Neural cell (in vitro differentiated cells): ENCODE data around the gene ABCA2. TPM values are rescaled to one million over a fixed set of nuclear protein-coding genes. Genes with fewer than 3 reads are reported as not detected.
"Not testable (repeated sequence)": the region's sequence is repeated elsewhere in the genome, so short reads cannot be mapped to it uniquely, and the experiment has no call there.

ENCODE experiments used
- H2AFZ ChIP-seq: fragments of 200-600, 300-800 bp; sonication (generic), shearing (Covaris generic); 2 replicates; pipeline ENCODE4 v1.6.0; 2014; ENCODE audit warnings: low read depth, mild to moderate bottlenecking, antibody characterized with exemption, low read length, moderate library complexity
- H3F3A ChIP-seq: fragments of 200-600 bp; shearing (Covaris generic); 2 replicates; pipeline ENCODE4 v1.6.1; 2016; ENCODE audit warnings: mild to moderate bottlenecking, moderate library complexity, mixed read lengths, antibody characterized with exemption, low read length; ENCODE audit not compliant: insufficient read depth, poor library complexity, severe bottlenecking
- H3K27ac ChIP-seq: fragments of 200-600, 300-800 bp; sonication (generic), shearing (Covaris generic); 2 replicates; pipeline ENCODE4 v1.5.1; 2014; ENCODE audit warnings: mild to moderate bottlenecking, low read length, moderate library complexity
- H3K27me3 ChIP-seq: fragments of 300-800, 200-600 bp; sonication (generic), shearing (Covaris generic); 2 replicates; pipeline ENCODE4 v1.6.0; 2014; ENCODE audit warnings: mild to moderate bottlenecking, low read depth, low read length, moderate library complexity; ENCODE audit not compliant: insufficient read depth
- H3K36me3 ChIP-seq: fragments of 300-800, 200-600 bp; sonication (generic), shearing (Covaris generic); 2 replicates; pipeline ENCODE4 v1.5.1; 2014; ENCODE audit warnings: mild to moderate bottlenecking, antibody characterized with exemption, low read length, moderate library complexity; ENCODE audit not compliant: insufficient read depth
- H3K4me2 ChIP-seq: fragments of 300-800, 200-600 bp; sonication (generic), shearing (Covaris generic); 2 replicates; pipeline ENCODE4 v1.6.0; 2014; ENCODE audit warnings: mild to moderate bottlenecking, low read length
- H3K4me3 ChIP-seq: fragments of 300-800, 200-600 bp; sonication (generic), shearing (Covaris generic); 2 replicates; pipeline ENCODE4 v1.5.1; 2014; ENCODE audit warnings: mild to moderate bottlenecking, low read length, moderate library complexity
- H3K79me2 ChIP-seq: fragments of 200-600 bp; shearing (Covaris generic); replicated peaks from 2 replicates; pipeline ENCODE4 v1.6.0; 2014; ENCODE audit warnings: mild to moderate bottlenecking, low read length, moderate library complexity; ENCODE audit not compliant: insufficient read depth
- H3K9ac ChIP-seq: fragments of 300-800, 200-600 bp; sonication (generic), shearing (Covaris generic); 2 replicates; pipeline ENCODE4 v1.6.1; 2016; ENCODE audit warnings: mild to moderate bottlenecking, low read length, mixed read lengths
- H3K9me2 ChIP-seq: fragments of 200-600 bp; shearing (Covaris generic); 2 replicates; pipeline ENCODE4 v1.6.1; 2016; ENCODE audit warnings: mild to moderate bottlenecking, low read length, mixed read lengths; ENCODE audit not compliant: insufficient read depth
- H3K9me3 ChIP-seq: fragments of 200-600, 300-800 bp; sonication (generic), shearing (Covaris generic); 2 replicates; pipeline ENCODE4 v1.6.1; 2016; ENCODE audit warnings: mild to moderate bottlenecking, mixed run types, low read length, moderate library complexity, mixed read lengths
- H4K20me1 ChIP-seq: fragments of 200-600 bp; shearing (Covaris generic); 2 replicates; pipeline ENCODE4 v1.6.1; 2016; ENCODE audit warnings: mild to moderate bottlenecking, mixed run types; ENCODE audit not compliant: insufficient read depth
- CTCF ChIP-seq: fragments of 450-650 bp; IDR thresholded peaks from 2 replicates; pipeline ENCODE4 v1.5.1; 2014; ENCODE audit warnings: antibody characterized with exemption, mild to moderate bottlenecking, moderate library complexity; ENCODE audit not compliant: poor library complexity, severe bottlenecking
- EP300 ChIP-seq: fragments of 450-650 bp; conservative IDR thresholded peaks from 2 replicates; pipeline ENCODE4 v1.6.1; 2014; ENCODE audit warnings: antibody characterized with exemption, mild to moderate bottlenecking, moderate library complexity; ENCODE audit not compliant: poor library complexity, severe bottlenecking
- EZH2 ChIP-seq: fragments of 200-600, 300-800 bp; shearing (Covaris generic), sonication (generic); IDR thresholded peaks from 2 replicates; pipeline ENCODE4 v1.6.1; 2014; ENCODE audit warnings: antibody characterized with exemption, low read length, borderline replicate concordance, mild to moderate bottlenecking; ENCODE audit not compliant: insufficient read depth, poor library complexity, severe bottlenecking
- MXI1 ChIP-seq: fragments of 450-650 bp; conservative IDR thresholded peaks from 2 replicates; pipeline ENCODE4 v1.6.1; 2014; ENCODE audit warnings: antibody characterized with exemption, mild to moderate bottlenecking; ENCODE audit not compliant: poor library complexity, severe bottlenecking
- POLR2AphosphoS5 ChIP-seq: IDR thresholded peaks from 2 replicates; pipeline ENCODE4 v1.6.1; 2012
- RAD21 ChIP-seq: fragments of 450-650 bp; conservative IDR thresholded peaks from 2 replicates; pipeline ENCODE4 v1.6.1; 2014; ENCODE audit warnings: antibody characterized with exemption, mild to moderate bottlenecking, moderate library complexity
- REST ChIP-seq: IDR thresholded peaks from 2 replicates; pipeline ENCODE4 v1.6.1; 2012; ENCODE audit warnings: borderline replicate concordance
- SMC3 ChIP-seq: fragments of 450-650 bp; conservative IDR thresholded peaks from 2 replicates; pipeline ENCODE4 v1.6.1; 2014; ENCODE audit warnings: antibody characterized with exemption, mild to moderate bottlenecking, moderate library complexity; ENCODE audit not compliant: poor library complexity
- TAF1 ChIP-seq: IDR thresholded peaks from 2 replicates; pipeline ENCODE4 v1.6.1; 2012; ENCODE audit warnings: low read depth
- polyA plus RNA-seq: library from polyadenylated mRNA; depleted of rRNA; stranded (reverse); fragments of >200 nt; gene quantifications from 2 replicates; pipeline ENCODE4 v1.2.3, GENCODE V29; 2014

Gene ABCA2
- polyA plus RNA-seq, 1 donor from 2014 or later, result 30.6 TPM

GRCh38 chr9:137004285-137004684 lies 23.8 kb downstream of the ABCA2 start:
- not testable (repeated sequence) for H3K36me3 ChIP-seq, H2AFZ ChIP-seq, H3K9me3 ChIP-seq, H3K9ac ChIP-seq, H3K4me2 ChIP-seq, H3K27me3 ChIP-seq, H3F3A ChIP-seq, H3K79me2 ChIP-seq, H3K9me2 ChIP-seq, H4K20me1 ChIP-seq, H3K27ac ChIP-seq, H3K4me3 ChIP-seq
- peak; percentile 39 for TF ChIP-seq CTCF

GRCh38 chr9:137002646-137003041 lies 25.4 kb downstream of the ABCA2 start:
- Histone ChIP-seq H3K27ac (no peak overlapping the region), H3K9ac (no peak overlapping the region), H3F3A (no peaks in the 10 kb centered on the region), H2AFZ (no peak overlapping the region), H3K9me2 (no peaks in the 10 kb centered on the region), H3K9me3 (no peaks in the 10 kb centered on the region), H3K4me2 (no peak overlapping the region), H3K4me3 (no peak overlapping the region), H3K27me3 (no peaks in the 10 kb centered on the region), H3K36me3 (no peaks in the 10 kb centered on the region), H4K20me1 (no peaks in the 10 kb centered on the region), H3K79me2 (no peaks in the 10 kb centered on the region)
- TF ChIP-seq CTCF (no peak), POLR2AphosphoS5 (no peak)

GRCh38 chr9:137001857-137002645 lies 26.0 kb downstream of the ABCA2 start:
- H4K20me1 ChIP-seq, result no peaks in the 10 kb centered on the region
- H3K9ac ChIP-seq, result no peak overlapping the region
- H3K4me2 ChIP-seq, result no peak overlapping the region
- no peaks in the 10 kb centered on the region for H3K27me3 ChIP-seq
- no peaks in the 10 kb centered on the region for H3K36me3 ChIP-seq
- H3F3A ChIP-seq, result no peaks in the 10 kb centered on the region
- H3K27ac ChIP-seq, result no peak overlapping the region
- no peaks in the 10 kb centered on the region for H3K9me2 ChIP-seq
- H3K79me2 ChIP-seq, result no peaks in the 10 kb centered on the region
- no peak overlapping the region for H3K4me3 ChIP-seq
- H3K9me3 ChIP-seq, result no peaks in the 10 kb centered on the region
- no peak for TF ChIP-seq RAD21
- no peak for TF ChIP-seq TAF1
- TF ChIP-seq EZH2, result no peak
- no peak for TF ChIP-seq REST
- TF ChIP-seq MXI1, result no peak
- no peak for TF ChIP-seq CTCF
- no peak for TF ChIP-seq POLR2AphosphoS5
- TF ChIP-seq EP300, result no peak
- no peak for TF ChIP-seq SMC3
- no peak overlapping the region for H2AFZ ChIP-seq
